CD14-positive monocyte (primary cell): ENCODE results near the gene TUT1. TPM values are rescaled to one million over a fixed set of nuclear protein-coding genes. Genes with fewer than 3 reads are reported as not detected.
A peak's percentile ranks its signal among the peaks of the same experiment; 100 is the strongest.

ENCODE experiments used
- DNase-seq, 3 donors: peaks; one replicate each; pipeline ENCODE4 v3.0.0-alpha.2; 2011 to 2022
- H2AFZ ChIP-seq: 2 replicates; pipeline ENCODE4 v1.6.0; 2012; ENCODE audit warnings: mild to moderate bottlenecking, low read depth, low read length, inconsistent platforms; ENCODE audit not compliant: insufficient read depth, poor library complexity, severe bottlenecking
- H3K27ac ChIP-seq, 2 donors: 1 replicate in 1 of 2; 2 replicates in 1 of 2; pipeline ENCODE4 v1.5.1; 2012 to 2013; ENCODE audit warnings: low read length in 2 of 2, control low read depth in 1 of 2, inconsistent platforms in 1 of 2, low read depth in 1 of 2, mild to moderate bottlenecking in 1 of 2
- H3K27me3 ChIP-seq, 2 donors: one replicate each; pipeline versions ENCODE4 v1.6.0 to v1.6.1; 2011 to 2013; ENCODE audit warnings: low read length in 2 of 2; ENCODE audit not compliant: control insufficient read depth in 2 of 2, insufficient read depth in 2 of 2
- H3K36me3 ChIP-seq, 2 donors: replicated peaks in 1 of 2; 1 replicate in 1 of 2; 2 replicates in 1 of 2; pipeline versions ENCODE4 v1.5.1 to v1.6.1; 2012 to 2013; ENCODE audit warnings: low read length in 2 of 2, control low read depth in 1 of 2, inconsistent platforms in 1 of 2, mild to moderate bottlenecking in 1 of 2; ENCODE audit not compliant: insufficient read depth in 2 of 2, control insufficient read depth in 1 of 2
- H3K4me1 ChIP-seq, 2 donors: 1 replicate in 1 of 2; 2 replicates in 1 of 2; pipeline versions ENCODE4 v1.5.1 to v1.6.1; 2012 to 2013; ENCODE audit warnings: low read length in 2 of 2, control low read depth in 1 of 2, inconsistent platforms in 1 of 2, mild to moderate bottlenecking in 1 of 2, moderate library complexity in 1 of 2; ENCODE audit not compliant: insufficient read depth in 2 of 2, control insufficient read depth in 1 of 2
- H3K4me2 ChIP-seq: replicated peaks from 2 replicates; pipeline ENCODE3; 2012; ENCODE audit warnings: low read length, moderate library complexity, mild to moderate bottlenecking; ENCODE audit not compliant: poor library complexity, severe bottlenecking; ENCODE audit errors: extremely low read depth
- H3K4me3 ChIP-seq, 3 experiments: fragments of 200-600 bp in 1 of 3; sonication (generic) in 1 of 3; replicated peaks in 1 of 3; 1 replicate in 2 of 3; 2 replicates in 1 of 3; pipeline ENCODE4 v1.5.1; 2011 to 2013; ENCODE audit warnings: low read length in 3 of 3, mild to moderate bottlenecking in 3 of 3, control low read depth in 2 of 3, low read depth in 2 of 3, inconsistent platforms in 1 of 3, moderate library complexity in 1 of 3
- H3K79me2 ChIP-seq: 2 replicates; pipeline ENCODE4 v1.6.0; 2012; ENCODE audit warnings: mild to moderate bottlenecking, control low read depth, inconsistent platforms, low read length, moderate library complexity; ENCODE audit not compliant: insufficient read depth
- H3K9ac ChIP-seq: 2 replicates; pipeline ENCODE4 v1.6.0; 2017; ENCODE audit warnings: low read length, mild to moderate bottlenecking; ENCODE audit not compliant: insufficient read depth, poor library complexity, severe bottlenecking
- H3K9me3 ChIP-seq, 2 donors: replicated peaks in 1 of 2; 1 replicate in 1 of 2; 2 replicates in 1 of 2; pipeline versions ENCODE4 v1.5.1 to v1.6.1; 2012 to 2013; ENCODE audit warnings: low read length in 2 of 2, control low read depth in 1 of 2; ENCODE audit not compliant: control insufficient read depth in 1 of 2, insufficient read depth in 1 of 2
- H4K20me1 ChIP-seq: 2 replicates; pipeline ENCODE4 v1.6.0; 2012; ENCODE audit warnings: mild to moderate bottlenecking, low read length, control low read depth, moderate library complexity; ENCODE audit not compliant: insufficient read depth
- H3K27ac Mint-ChIP-seq, 7 donors: one replicate each; pipeline ENCODE4 v1.8.0; 2020; ENCODE audit warnings: mild to moderate bottlenecking in 7 of 7, mixed read lengths in 7 of 7, moderate library complexity in 6 of 7, inconsistent platforms in 2 of 7
- H3K27me3 Mint-ChIP-seq, 3 donors: one replicate each; pipeline ENCODE4 v1.8.0; 2021 to 2022; ENCODE audit warnings: low read depth in 3 of 3, mild to moderate bottlenecking in 3 of 3, mixed read lengths in 3 of 3, moderate library complexity in 3 of 3, inconsistent platforms in 1 of 3
- H3K36me3 Mint-ChIP-seq, 2 donors: one replicate each; pipeline ENCODE4 v1.8.0; 2020; ENCODE audit warnings: mixed read lengths in 2 of 2, inconsistent platforms in 1 of 2, mild to moderate bottlenecking in 1 of 2
- H3K4me1 Mint-ChIP-seq: one replicate; pipeline ENCODE4 v1.8.0; 2020; ENCODE audit warnings: mild to moderate bottlenecking, mixed read lengths
- H3K4me3 Mint-ChIP-seq, 2 donors: one replicate each; pipeline ENCODE4 v1.8.0; 2020; ENCODE audit warnings: mild to moderate bottlenecking in 2 of 2, mixed read lengths in 2 of 2, moderate library complexity in 1 of 2
- H3K9me3 Mint-ChIP-seq, 7 donors: one replicate each; pipeline ENCODE4 v1.8.0; 2020 to 2022; ENCODE audit warnings: mixed read lengths in 7 of 7, mild to moderate bottlenecking in 6 of 7, moderate library complexity in 6 of 7, inconsistent platforms in 2 of 7
- CTCF ChIP-seq: fragments of 200-600 bp; IDR thresholded peaks from one replicate; pipeline ENCODE4 v1.8.0; 2022; ENCODE audit warnings: antibody characterized with exemption, mild to moderate bottlenecking
- WGBS: methylation state at CpG from one replicate; pipeline ENCODE4 v1.1.5; 2013; ENCODE audit warnings: missing lambda C conversion rate; ENCODE audit not compliant: insufficient coverage; 5-methylcytosine and 5-hydroxymethylcytosine counted together
- intact Hi-C, 2 donors: fragments of 100-400 bp; cut with micrococcal nuclease; formaldehyde crosslinking; loops; one replicate each; pipeline versions ENCODE4 v1.15.0 to v1.15.1; 2023
- polyA plus RNA-seq, 3 donors: library from polyadenylated mRNA; depleted of rRNA in 1 of 3; unstranded in 2 of 3; stranded (reverse) in 1 of 3; fragments of 300-500 nt in 2 of 3; fragments of >200 nt in 1 of 3; fragmentation: Illumina TruSeq in 2 of 3; gene quantifications; 1 replicate in 2 of 3; 2 replicates in 1 of 3; pipeline ENCODE4 v1.2.3, GENCODE V29; 2012 to 2021

Gene TUT1
- polyA plus RNA-seq, 3 donors = 1.8 to 16.3 (median 2.1) TPM

- H3K4me1 ChIP-seq = peaks cover 18 to 24% of the 10 kb centered on the region in 2 donors
- no CpG with 5 or more reads among the region's 7 CpGs for WGBS
- H3K9ac ChIP-seq = peak overlapping the region; percentile 72
- Mint-ChIP-seq H3K27me3 (peaks cover 0 to 3% (median 0%) of the 10 kb centered on the region in 3 donors), H3K36me3 (peaks cover 34 to 50% of the 10 kb centered on the region in 2 donors), H3K27ac (peak overlapping the region; percentile 92 to 97 (median 95)), H3K4me3 (peak overlapping the region; percentile 89 to 96), H3K4me1 (peaks cover 18% of the 10 kb centered on the region), H3K9me3 (no peaks in the 10 kb centered on the region)
- no peaks in the 10 kb centered on the region for H3K9me3 ChIP-seq
- H3K4me3 ChIP-seq = peak overlapping the region in 2 of 3 experiments; percentile 27 to 91
- H4K20me1 ChIP-seq = no peaks in the 10 kb centered on the region
- intact Hi-C loops = no loop called here
- no peak for DNase-seq
- peak overlapping the region; percentile 97 for H3K4me2 ChIP-seq
- H2AFZ ChIP-seq = peak overlapping the region; percentile 77
- H3K36me3 ChIP-seq = peaks cover 25 to 38% of the 10 kb centered on the region in 2 donors
- peaks cover 21% of the 10 kb centered on the region for H3K79me2 ChIP-seq
- H3K27me3 ChIP-seq = no peaks in the 10 kb centered on the region
- peak overlapping the region; percentile 75 to 95 for H3K27ac ChIP-seq
- no peak for TF ChIP-seq CTCF
These were observed 31.3 kb upstream of the TUT1 start for GRCh38 chr11:62622476-62623089.

GRCh38 chr11:62621567-62622470, 30.5 kb upstream of the TUT1 start, which contains the start of gene B3GAT3:
B3GAT3 (minus strand) TSS chr11:62621986; CDS start chr11:62621947, 39 bp downstream.
- TF ChIP-seq CTCF = no peak
- peaks cover 21% of the 10 kb centered on the region for H3K79me2 ChIP-seq
- Mint-ChIP-seq H3K36me3 (peaks cover 33 to 50% of the 10 kb centered on the region in 2 donors), H3K27me3 (peaks cover 0 to under 1% (median 0%) of the 10 kb centered on the region in 3 donors), H3K27ac (peak within 1 kb of the TSS; percentile 94 to 97 (median 97)), H3K4me1 (peaks cover 18% of the 10 kb centered on the region), H3K4me3 (peak within 1 kb of the TSS; percentile 96 to 99), H3K9me3 (no peaks in the 10 kb centered on the region)
- intact Hi-C loops = no loop called here
- DNase-seq = peak; percentile 99 to 100 (median 100)
- H3K4me1 ChIP-seq = peaks cover 18 to 24% of the 10 kb centered on the region in 2 donors
- WGBS = under 1% methylated on average over 75 of the region's 77 CpGs
- H3K4me2 ChIP-seq = peak within 1 kb of the TSS; percentile 97
- peaks cover 22 to 38% of the 10 kb centered on the region in 2 donors for H3K36me3 ChIP-seq
- peak within 1 kb of the TSS; percentile 72 for H3K9ac ChIP-seq
- H2AFZ ChIP-seq = peak within 1 kb of the TSS; percentile 91
- H3K27ac ChIP-seq = peak within 1 kb of the TSS; percentile 76 to 95
- peak within 1 kb of the TSS; percentile 69 to 91 (median 87) for H3K4me3 ChIP-seq
- no peaks in the 10 kb centered on the region for H3K27me3 ChIP-seq
- no peaks in the 10 kb centered on the region for H3K9me3 ChIP-seq
- H4K20me1 ChIP-seq = no peaks in the 10 kb centered on the region
